Activated CD4-positive, alpha-beta T cell treated with anti-CD3 and anti-CD28 coated beads, Interleukin-2, amount 50 U/mL, for 16 hours (primary cell): ENCODE data around the gene SFTA2.

ENCODE experiments used
- DNase-seq: peaks from one replicate; pipeline ENCODE4 v3.0.0-alpha.2; 2020

Gene SFTA2

GRCh38 chr6:30889921-30890645, 41.9 kb downstream of the SFTA2 start:
- DNase-seq, result no peak

- DNase-seq, result no peak
Observed at GRCh38 chr6:30889496-30889885, 42.5 kb downstream of the SFTA2 start.

DNA sequence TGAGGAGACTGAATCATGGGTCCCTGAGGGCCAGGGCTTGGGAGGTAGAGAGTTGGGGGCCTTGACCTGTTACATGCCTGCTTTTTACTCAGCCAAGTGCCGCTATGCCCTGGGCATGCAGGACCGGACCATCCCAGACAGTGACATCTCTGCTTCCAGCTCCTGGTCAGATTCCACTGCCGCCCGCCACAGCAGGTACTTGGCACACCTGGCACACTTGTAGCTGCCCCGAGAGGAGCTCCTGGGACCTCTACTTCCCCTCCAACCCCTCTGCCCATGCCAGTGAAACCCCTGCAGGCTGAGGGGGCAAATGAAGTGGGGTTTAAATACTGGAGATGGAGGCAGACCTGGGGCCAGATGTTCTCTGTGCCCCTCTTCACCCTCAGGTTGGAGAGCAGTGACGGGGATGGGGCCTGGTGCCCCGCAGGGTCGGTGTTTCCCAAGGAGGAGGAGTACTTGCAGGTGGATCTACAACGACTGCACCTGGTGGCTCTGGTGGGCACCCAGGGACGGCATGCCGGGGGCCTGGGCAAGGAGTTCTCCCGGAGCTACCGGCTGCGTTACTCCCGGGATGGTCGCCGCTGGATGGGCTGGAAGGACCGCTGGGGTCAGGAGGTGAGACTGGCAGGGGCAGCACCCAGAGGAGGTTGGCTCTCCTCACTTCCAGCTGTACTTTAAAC, 43.0 kb downstream of the SFTA2 start:
- no peak for DNase-seq

GRCh38 chr6:30887901-30888815, 43.8 kb downstream of the SFTA2 start:
- no peak for DNase-seq

DNA sequence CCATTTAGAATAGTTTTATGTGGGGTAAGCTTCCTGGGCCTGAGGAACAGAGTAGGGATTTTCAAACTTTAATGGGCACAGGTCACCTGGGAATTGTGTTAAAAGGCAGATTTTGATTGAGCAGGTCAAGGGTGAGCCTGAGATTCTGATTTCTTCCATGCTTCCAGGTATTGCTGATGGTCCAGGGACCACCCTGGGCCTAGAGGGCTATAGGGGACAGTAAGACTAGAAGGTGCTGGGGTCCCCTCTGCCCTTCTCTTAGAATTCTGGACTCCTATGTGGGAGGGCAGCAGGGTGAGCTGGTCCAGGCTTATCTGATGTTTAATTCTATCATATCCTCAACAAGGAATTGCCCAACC, 45.1 kb downstream of the SFTA2 start:
- no peak for DNase-seq

DNA sequence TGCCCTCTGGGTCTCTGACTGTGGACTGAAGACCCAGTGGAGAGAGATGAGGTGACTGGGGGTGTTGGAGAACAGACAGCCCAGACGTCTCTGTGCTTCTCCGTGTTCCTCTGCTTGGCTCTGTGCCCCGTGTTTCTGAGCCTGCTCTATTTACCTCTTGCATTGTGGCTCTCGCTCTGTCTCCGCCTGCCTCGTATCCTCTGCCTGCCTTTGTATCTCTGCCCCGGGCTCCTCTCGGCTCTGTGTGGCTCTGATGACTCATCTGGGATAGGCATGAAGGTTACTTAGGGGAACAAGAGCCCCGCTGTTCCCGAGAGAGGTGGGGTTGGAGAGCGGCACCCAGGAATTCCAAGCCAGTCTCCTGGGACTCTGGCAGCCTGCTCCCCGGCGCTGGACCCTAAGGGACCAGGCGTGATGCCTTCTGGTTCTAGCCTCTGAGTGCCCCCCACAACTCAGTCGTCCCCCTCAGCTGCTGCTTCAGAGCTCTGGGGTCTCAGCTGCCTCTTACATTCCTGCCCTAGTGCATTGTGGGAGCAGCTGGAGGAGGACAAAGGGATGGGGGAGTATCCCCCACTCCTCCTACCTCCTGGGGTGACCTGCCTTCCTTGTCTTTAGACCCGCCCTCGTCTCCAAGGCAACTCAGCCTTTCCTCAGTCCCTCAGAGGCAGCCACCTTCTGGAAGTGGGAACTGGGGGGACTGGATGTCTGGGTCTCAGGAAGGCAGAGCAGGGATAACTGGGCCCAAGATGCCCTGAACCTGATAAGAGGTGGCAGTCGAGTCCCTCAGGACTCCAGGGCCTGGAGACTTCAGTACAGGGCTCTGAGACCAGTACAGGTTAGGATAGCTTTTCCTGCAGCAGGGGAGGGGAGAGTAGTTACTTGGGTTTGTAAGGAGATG, 45.7 kb downstream of the SFTA2 start:
- DNase-seq, result no peak

GRCh38 chr6:30885481-30885998, 46.4 kb downstream of the SFTA2 start:
- DNase-seq, result no peak

DNA sequence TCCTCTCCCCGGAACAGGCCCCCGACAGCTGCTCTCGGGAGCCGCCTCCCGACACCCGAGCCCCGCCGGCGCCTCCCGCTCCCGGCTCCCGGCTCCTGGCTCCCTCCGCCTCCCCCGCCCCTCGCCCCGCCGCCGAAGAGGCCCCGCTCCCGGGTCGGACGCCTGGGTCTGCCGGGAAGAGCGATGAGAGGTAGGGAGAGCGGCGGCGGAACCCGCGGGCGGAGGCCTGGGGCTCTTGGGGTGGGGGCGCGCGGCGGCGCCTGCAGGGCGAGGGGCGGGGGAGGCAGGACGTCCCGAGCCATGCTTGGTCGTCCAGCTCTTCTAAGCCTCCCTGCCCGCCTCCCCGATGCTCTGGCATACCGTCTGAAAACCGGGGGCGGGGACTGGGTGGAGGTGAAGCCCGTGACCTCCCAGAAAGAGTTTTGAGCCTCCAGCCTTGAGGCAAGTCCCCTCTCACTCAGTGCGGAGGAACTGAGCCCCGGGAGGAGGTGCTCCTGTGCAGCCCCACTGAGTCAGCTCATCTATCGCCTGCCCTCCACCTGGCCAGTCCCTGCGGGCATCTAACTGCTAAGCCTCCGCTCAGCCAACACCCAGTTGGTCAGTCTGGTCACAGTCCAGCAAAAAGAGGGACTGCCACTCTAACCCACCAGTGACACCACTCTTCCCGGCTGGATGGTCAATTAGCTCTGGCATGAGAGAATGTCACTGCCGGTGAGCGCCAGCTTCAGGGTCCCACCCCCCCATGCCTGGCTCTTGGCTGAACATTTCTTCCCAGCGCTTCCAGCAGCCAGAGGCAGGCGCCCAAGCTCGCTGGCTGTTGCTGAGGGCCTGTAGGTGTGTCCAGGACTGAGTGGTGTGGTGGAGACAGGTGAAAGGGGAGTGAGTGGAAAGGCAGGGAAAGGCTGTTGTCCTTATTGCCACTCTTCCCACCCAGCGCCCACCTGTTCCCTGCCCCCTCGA, 47.2 kb downstream of the SFTA2 start:
- DNase-seq, result no peak

DNA sequence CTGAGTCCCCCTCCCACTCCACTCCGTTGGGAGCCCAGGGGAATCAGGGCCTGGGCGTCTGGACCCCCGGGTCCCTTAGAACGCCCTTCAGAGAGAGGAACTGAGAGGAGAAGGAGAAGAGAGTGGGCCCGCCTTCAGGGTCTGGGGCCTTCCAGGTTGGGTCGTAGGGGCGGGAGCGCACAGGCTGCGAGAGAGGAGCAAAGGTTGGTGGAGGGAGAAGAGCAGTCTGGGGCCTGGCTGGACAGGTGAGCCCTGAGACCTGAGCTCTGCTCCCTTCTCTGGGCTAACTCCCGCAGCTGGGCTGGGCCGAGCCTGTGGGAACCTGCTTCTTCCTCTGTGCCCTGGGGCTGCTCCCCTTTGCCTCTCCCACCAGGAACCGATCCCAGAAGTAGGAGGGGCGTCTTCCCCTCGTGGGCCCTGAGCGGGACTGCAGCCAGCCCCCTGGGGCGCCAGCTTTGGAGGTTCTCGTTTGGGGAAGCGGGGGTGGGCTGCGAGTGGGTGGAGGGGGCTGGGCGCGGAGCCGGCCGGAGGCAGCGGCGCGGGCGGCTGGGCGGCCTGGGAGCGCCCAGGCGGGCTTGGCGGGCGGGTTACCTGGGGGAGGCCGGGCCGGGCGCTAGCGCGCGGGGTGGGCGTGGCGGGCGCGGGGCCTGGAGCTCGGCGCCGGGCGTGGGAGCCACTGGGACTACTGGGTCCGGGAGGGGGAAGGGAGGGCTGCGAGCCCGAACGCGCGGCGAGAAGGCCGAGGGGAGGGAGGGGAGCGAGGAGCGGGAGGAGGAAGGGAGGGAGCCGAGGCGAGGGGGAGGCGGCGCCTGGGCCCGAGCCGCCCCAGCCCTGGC, 48.1 kb downstream of the SFTA2 start, which contains the start of gene DDR1:
TSS of gene DDR1 (plus strand) at position 835 of the 836 bp plus-strand sequence. CDS start 4,211 bp downstream, outside the sequence.
- no peak for DNase-seq

- DNase-seq, result no peak
Observed at GRCh38 chr6:30882759-30883684, 48.9 kb downstream of the SFTA2 start.

GRCh38 chr6:30882204-30882758, 49.7 kb downstream of the SFTA2 start:
- DNase-seq, result no peak

GRCh38 chr6:30881392-30882203, 50.4 kb downstream of the SFTA2 start:
- DNase-seq, result no peak
